Measurements from ENCODE around the gene ALPI.

Gene ALPI

DNA sequence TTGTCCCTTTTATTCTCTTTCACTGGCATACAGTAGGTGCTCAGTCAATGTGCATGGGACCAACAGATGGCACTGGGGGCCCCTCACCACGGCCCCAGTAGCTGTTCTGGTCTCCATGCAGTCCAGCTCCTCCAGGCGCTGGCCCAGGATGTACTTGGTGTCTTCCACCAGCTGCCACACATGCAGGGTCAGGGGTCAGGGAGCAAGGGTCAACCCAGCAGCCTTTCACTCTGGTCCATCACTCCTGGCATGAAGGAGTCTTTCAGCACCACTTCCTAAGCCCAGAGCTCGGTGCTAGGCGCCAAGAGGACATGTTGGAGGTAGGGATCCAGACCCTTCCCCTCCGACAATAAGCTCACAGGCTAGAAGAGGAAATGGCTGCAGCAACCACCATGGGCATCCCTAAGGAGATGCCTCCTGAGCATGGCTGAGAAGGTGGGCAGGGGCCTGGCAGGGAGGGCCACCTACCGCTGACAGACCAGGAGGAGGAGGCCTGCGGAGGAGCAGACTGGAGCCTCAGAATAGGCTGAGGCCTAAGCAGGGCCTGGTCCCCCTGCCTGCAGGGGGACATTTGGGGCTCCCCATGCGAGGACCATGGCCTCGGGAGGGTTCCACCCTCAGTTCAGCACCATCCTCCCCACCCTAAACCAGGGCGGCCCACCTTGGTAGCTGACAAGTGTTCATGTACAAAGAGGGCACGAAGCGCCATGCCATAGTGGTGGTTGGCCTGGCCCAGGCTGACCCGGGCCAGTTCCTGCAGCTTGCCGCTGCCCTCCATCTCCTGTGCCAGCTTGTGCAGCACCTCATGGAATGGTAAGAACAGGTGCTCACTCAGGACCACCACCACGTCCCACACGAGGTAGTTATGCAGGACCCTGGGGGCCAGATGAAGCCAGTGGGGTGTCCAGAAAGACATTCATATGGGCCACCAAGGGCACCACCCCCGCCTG is 39.2 kb upstream of the ALPI start (continued):
- TF ChIP-seq, protein P1, sequence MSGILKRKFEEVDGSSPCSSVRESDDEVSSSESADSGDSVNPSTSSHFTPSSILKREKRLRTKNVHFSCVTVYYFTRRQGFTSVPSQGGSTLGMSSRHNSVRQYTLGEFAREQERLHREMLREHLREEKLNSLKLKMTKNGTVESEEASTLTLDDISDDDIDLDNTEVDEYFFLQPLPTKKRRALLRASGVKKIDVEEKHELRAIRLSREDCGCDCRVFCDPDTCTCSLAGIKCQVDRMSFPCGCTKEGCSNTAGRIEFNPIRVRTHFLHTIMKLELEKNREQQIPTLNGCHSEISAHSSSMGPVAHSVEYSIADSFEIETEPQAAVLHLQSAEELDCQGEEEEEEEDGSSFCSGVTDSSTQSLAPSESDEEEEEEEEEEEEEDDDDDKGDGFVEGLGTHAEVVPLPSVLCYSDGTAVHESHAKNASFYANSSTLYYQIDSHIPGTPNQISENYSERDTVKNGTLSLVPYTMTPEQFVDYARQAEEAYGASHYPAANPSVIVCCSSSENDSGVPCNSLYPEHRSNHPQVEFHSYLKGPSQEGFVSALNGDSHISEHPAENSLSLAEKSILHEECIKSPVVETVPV (CRISPR knock-in tag; IDR thresholded peaks at IDR 0.05): no peak
- TF ChIP-seq BACH2 (CRISPR knock-in tag; IDR thresholded peaks at IDR 0.05; ENCODE audit: borderline replicate concordance): no peak
- TF ChIP-seq, protein P2, sequence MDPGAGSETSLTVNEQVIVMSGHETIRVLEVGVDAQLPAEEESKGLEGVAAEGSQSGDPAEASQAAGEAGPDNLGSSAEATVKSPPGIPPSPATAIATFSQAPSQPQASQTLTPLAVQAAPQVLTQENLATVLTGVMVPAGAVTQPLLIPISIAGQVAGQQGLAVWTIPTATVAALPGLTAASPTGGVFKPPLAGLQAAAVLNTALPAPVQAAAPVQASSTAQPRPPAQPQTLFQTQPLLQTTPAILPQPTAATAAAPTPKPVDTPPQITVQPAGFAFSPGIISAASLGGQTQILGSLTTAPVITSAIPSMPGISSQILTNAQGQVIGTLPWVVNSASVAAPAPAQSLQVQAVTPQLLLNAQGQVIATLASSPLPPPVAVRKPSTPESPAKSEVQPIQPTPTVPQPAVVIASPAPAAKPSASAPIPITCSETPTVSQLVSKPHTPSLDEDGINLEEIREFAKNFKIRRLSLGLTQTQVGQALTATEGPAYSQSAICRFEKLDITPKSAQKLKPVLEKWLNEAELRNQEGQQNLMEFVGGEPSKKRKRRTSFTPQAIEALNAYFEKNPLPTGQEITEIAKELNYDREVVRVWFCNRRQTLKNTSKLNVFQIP (CRISPR knock-in tag; IDR thresholded peaks at IDR 0.05; ENCODE audit: borderline replicate concordance, low read depth): no peak
- TF ChIP-seq ZFP30 (CRISPR knock-in tag; IDR thresholded peaks at IDR 0.05): no peak

DNA sequence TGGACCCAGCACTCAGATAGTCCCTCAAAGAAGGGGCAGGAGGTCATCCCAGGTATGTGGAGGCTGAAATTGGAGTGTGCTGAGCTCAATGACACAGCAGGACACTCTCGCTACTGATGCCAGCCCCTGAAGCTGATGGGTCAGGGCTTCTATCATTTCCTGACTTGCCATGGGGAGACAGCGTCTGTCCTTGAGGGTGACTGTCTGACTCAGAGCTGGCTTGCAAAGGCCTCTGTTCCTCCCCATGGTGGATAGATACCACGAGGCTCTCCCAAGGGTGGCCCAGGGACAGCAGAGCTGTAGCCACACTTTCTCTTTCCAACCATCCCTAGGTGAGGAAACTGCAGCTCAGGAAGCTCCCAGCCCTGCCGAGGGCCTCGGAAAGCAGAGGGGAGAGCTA is 38.5 kb upstream of the ALPI start:
- ATAC-seq: no peak
- TF ChIP-seq ZNF8 (CRISPR knock-in tag; IDR thresholded peaks at IDR 0.05) (no peak), ZNF565 (CRISPR knock-in tag; conservative IDR thresholded peaks at IDR 0.05; ENCODE audit: low read depth) (no peak), TOX (CRISPR knock-in tag; IDR thresholded peaks at IDR 0.05; ENCODE audit: borderline replicate concordance) (no peak), CSDC2 (CRISPR knock-in tag; IDR thresholded peaks at IDR 0.05) (no peak), ARNTL (CRISPR knock-in tag; IDR thresholded peaks at IDR 0.05; ENCODE audit: borderline replicate concordance, low read depth) (no peak), OSR1 (CRISPR knock-in tag; IDR thresholded peaks at IDR 0.05) (no peak), ZFP3 (CRISPR knock-in tag; IDR thresholded peaks at IDR 0.05) (no peak), ZFP30 (CRISPR knock-in tag; IDR thresholded peaks at IDR 0.05) (no peak), PPARA (CRISPR knock-in tag; IDR thresholded peaks at IDR 0.05; ENCODE audit: borderline replicate concordance) (no peak), ZNF70 (CRISPR knock-in tag; IDR thresholded peaks at IDR 0.05) (no peak), ZC3H10 (CRISPR knock-in tag; IDR thresholded peaks at IDR 0.05) (no peak), ESRRG (CRISPR knock-in tag; IDR thresholded peaks at IDR 0.05) (no peak), ISL1 (CRISPR knock-in tag; IDR thresholded peaks at IDR 0.05) (no peak), RARB (CRISPR knock-in tag; IDR thresholded peaks at IDR 0.05) (no peak), GLIS3 (CRISPR knock-in tag; IDR thresholded peaks at IDR 0.05) (no peak)
- TF ChIP-seq, protein P3, sequence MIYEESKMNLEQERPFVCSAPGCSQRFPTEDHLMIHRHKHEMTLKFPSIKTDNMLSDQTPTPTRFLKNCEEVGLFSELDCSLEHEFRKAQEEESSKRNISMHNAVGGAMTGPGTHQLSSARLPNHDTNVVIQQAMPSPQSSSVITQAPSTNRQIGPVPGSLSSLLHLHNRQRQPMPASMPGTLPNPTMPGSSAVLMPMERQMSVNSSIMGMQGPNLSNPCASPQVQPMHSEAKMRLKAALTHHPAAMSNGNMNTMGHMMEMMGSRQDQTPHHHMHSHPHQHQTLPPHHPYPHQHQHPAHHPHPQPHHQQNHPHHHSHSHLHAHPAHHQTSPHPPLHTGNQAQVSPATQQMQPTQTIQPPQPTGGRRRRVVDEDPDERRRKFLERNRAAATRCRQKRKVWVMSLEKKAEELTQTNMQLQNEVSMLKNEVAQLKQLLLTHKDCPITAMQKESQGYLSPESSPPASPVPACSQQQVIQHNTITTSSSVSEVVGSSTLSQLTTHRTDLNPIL (CRISPR knock-in tag; IDR thresholded peaks at IDR 0.05; ENCODE audit: low read depth): no peak
- TF ChIP-seq, protein P2 (CRISPR knock-in tag; IDR thresholded peaks at IDR 0.05; ENCODE audit: borderline replicate concordance, low read depth): no peak
- TF ChIP-seq, protein P4, sequence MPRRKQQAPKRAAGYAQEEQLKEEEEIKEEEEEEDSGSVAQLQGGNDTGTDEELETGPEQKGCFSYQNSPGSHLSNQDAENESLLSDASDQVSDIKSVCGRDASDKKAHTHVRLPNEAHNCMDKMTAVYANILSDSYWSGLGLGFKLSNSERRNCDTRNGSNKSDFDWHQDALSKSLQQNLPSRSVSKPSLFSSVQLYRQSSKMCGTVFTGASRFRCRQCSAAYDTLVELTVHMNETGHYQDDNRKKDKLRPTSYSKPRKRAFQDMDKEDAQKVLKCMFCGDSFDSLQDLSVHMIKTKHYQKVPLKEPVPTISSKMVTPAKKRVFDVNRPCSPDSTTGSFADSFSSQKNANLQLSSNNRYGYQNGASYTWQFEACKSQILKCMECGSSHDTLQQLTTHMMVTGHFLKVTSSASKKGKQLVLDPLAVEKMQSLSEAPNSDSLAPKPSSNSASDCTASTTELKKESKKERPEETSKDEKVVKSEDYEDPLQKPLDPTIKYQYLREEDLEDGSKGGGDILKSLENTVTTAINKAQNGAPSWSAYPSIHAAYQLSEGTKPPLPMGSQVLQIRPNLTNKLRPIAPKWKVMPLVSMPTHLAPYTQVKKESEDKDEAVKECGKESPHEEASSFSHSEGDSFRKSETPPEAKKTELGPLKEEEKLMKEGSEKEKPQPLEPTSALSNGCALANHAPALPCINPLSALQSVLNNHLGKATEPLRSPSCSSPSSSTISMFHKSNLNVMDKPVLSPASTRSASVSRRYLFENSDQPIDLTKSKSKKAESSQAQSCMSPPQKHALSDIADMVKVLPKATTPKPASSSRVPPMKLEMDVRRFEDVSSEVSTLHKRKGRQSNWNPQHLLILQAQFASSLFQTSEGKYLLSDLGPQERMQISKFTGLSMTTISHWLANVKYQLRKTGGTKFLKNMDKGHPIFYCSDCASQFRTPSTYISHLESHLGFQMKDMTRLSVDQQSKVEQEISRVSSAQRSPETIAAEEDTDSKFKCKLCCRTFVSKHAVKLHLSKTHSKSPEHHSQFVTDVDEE (CRISPR knock-in tag; IDR thresholded peaks at IDR 0.05): no peak
- TF ChIP-seq, protein P5, sequence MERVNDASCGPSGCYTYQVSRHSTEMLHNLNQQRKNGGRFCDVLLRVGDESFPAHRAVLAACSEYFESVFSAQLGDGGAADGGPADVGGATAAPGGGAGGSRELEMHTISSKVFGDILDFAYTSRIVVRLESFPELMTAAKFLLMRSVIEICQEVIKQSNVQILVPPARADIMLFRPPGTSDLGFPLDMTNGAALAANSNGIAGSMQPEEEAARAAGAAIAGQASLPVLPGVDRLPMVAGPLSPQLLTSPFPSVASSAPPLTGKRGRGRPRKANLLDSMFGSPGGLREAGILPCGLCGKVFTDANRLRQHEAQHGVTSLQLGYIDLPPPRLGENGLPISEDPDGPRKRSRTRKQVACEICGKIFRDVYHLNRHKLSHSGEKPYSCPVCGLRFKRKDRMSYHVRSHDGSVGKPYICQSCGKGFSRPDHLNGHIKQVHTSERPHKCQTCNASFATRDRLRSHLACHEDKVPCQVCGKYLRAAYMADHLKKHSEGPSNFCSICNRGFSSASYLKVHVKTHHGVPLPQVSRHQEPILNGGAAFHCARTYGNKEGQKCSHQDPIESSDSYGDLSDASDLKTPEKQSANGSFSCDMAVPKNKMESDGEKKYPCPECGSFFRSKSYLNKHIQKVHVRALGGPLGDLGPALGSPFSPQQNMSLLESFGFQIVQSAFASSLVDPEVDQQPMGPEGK (CRISPR knock-in tag; IDR thresholded peaks at IDR 0.05; ENCODE audit: borderline replicate concordance): no peak
- TF ChIP-seq, protein P1 (CRISPR knock-in tag; IDR thresholded peaks at IDR 0.05): no peak
